Astrocyte of the hippocampus (primary cell): ENCODE data around the gene ITGA8.
"Not testable (repeated sequence)": the region's sequence is repeated elsewhere in the genome, so short reads cannot be mapped to it uniquely, and the experiment has no call there.

ENCODE experiments used
- DNase-seq: peaks from one replicate; pipeline ENCODE4 v3.0.0; 2011; ENCODE audit warnings: low read depth, low spot score

ITGA8 gene

DNA sequence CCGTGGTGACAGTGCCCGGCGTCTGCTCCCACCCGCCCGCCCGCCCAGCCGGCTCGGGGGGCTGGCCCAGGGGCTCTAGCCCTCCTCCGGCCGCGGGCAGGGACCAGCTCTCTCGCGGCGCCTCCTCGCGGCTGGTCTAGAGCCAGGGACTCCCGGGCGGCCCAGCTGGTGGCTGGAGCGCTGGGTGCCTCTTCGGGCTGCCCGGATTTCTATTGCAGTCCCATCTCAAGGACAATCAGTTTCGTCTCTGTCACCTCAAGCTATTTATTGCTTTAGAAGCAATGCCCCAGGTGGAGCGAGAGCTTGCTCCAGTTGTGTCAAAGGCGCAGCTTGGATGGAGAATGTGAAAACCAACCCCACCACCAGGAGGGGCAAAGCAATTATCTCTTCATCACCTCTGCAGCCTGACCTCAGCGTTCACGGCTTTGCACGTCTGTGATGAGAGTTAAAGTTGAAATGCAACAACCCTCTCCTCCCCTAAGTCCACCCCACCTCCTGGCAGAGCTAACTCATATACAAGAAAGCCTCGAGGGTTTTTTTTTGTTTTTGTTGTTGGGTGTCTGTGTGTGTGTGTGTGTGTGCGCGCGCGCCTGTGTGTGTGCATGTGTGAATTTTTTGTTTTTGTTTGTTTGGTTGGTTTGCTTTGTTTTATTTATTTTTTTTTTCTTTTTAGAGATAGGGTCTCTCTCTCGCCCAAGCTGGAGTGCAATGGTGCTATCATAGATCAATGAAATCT, at the start of gene ITGA8:
Gene ITGA8, minus strand, starts transcription at position 24 of the 736 bp plus-strand sequence. CDS start 151 bp downstream, outside the sequence.
- peak; percentile 26 for DNase-seq

DNA sequence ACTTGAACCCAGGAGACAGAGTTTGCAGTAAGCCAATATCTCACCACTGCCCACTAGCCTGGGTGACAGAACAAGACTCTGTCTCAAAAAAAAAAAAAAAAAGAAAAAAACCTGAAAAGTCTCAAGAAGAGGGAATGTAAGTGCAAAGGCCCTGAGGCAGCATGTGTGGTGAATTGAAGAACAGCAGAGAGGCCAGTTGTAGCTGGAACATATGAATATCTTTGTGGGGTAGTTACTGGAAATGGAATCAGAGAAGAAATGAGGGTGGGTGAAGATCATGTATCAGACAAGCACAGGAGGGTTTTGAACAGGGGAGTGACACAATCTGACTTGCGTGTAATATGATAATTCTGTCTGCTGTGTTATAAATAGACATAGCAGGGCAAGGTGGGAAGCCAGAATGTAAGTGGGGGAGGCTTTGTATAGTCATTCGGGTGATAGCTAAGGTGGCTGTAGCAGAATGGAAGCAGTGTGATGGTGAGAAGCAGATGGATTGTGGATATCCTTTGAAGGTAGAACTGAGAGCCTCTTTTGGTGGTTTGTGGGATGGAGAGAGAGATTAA, 45.3 kb upstream of the ITGA8 start:
- no peak for DNase-seq

DNA sequence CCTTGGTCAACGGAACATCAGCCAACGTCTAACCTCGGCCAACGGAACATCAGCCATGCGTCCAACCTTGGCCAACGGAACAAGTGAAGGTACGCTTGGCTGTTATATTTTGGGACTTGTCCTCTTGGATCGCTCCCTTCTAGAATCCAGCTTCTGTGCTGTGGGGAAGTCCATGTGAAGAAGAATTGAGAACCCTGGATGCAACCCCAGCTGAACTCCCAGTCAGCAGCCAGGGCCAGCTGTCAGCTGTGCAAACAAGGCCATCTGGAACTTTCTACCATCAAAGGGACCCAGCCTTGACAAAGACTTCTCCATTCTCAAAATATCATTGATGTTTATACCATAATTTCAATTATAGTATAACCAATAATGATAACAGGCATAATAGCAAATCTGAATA, 43.3 kb upstream of the ITGA8 start:
- no peak for DNase-seq

DNA sequence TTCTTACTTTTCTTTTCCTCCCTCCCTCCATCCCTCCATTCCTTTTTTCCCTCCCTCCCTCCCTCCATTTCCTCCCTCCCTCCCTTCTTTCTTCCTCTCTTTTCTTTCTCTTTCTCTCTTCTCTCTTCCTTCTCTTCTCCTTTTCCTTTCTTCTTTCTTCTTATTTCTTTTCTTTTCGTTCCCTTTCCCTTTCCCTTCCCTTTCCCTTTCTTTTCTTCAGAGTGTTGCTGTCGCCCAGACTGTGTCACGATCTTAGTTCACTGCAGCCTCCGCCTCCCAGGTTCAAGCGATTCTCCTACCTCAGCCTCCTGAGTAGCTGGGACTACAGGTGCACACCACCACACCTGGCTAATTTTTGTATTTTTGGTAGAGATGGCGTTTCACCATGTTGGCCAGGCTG, 42.5 kb upstream of the ITGA8 start:
- DNase-seq, result not testable (repeated sequence)

DNA sequence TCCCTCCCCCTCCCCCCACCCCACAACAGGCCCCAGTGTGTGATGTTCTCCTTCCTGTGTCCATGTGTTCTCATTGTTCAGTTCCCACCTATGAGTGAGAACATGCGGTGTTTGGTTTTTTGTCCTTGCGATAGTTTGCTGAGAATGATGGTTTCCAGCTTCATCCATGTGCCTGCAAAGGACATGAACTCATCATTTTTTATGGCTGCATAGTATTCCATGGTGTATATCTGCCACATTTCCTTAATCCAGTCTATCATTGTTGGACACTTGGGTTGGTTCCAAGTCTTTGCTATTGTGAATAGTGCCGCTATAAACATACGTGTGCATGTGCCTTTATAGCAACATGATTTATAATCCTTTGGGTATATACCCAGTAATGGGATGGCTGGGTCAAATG, 41.5 kb upstream of the ITGA8 start:
- DNase-seq, result not testable (repeated sequence)

DNA sequence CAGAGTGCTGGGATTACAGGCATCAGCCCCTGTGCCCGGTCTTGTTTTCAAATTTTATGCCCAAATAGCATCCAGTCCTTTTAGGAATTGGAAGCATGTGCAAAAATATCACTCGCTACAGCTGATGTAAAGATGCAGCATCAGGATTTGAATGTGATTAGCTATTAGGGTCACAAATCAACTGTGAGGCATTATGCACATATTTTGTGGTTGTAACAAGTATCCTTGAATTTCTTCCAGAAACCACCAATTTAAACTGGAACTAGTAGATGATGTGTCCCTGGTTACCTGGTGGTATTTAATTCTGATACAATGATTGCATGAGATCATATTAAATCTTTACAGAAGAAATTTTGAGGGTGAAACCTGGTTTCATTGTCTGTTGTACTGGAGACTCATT, 41.0 kb upstream of the ITGA8 start:
- no peak for DNase-seq

DNA sequence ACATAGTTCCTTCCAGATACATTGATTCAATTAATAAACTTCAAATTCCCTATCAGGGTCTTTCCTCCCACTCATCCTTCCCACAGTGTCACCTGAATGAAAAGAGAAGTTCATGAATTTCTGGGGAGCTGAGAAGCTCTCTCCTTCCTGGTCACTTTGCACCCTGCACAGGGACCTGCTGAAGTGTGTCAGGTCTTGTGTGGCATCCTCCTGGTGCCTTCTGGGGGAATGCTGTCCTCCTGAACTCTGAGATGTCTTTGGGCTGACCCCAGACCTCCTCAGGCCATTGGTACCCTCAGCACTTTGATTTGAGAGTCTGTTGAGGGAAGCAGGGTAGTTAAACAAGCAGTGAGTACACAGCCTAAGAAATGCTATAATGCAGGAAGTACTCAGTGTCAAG, 39.5 kb upstream of the ITGA8 start:
- DNase-seq, result no peak

DNA sequence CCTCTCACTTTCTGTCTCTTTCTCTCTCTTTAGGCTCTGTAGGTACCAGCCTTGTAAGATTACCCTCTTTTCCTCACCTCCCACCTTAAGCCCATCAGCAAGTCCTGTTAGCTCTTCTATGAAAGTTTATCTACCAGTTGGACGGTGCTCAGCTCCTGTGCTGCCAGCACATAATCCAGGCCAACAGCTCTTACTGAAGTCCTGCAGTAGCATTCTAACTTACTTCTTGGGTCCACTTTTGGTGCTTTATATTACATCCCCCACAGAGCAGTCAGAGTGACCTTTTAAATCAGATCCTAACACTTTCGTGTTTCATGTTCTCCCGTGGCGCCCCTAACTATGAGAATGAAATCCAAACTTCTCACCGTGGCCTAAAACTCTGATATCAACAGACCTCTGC, 38.9 kb upstream of the ITGA8 start:
- no peak for DNase-seq

DNA sequence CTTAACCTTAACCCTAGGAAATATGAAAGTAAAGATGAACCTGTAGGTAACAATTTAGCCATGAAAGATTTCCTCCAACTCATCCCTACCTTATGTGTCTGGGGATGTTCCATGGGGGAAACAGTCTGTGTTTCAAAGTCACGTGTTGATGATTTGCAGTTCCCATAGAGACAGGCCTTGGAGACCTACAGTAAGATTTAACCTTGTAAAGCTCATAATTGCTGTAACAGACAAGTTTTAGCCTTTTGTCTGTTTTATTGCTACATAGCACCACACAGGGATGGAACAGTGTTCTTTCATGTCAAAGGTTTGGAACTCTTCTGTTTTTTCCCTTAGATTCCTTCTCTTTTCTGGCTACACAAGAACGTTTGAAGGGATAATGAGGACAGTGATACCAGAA, 35.2 kb upstream of the ITGA8 start:
- DNase-seq, result no peak

DNA sequence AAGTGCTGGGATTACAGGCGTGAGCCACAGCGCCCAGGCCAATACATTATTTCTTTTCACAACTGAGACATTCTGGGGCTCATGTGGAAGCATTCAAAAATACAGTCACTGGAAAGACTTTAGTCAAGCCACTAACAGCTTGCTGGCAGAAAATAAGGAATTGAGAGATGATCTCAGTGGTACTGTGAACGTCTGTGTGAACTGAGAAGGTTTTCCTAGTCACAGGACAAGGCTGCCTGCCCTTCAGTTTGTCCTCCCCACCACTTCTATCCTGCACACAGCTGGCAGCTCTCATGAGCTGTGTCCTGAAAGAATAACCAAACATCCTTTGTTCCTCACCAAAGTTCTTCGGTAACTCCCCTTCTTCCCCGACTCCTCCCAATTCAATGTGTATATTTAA, 31.3 kb upstream of the ITGA8 start:
- DNase-seq, result no peak

DNA sequence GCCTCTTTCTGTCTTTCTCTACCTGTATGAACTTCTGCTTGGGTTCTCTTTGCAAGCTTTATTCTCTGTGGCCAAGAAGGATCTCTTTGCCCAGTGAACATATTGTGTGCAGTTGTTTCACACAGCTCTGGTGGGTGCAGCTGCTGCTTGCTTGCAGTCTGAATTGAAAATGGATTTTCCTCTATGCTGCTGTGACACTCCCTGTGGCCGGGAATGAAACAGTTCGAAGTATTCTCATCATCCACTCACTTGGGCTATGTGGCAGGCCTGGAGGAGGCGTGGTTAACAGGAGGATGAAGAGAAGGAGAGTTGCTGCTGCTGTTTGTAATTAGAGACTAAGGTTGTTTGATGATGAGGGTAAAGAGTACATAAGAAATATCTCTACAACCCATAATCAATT, 28.4 kb upstream of the ITGA8 start:
- DNase-seq, result no peak

DNA sequence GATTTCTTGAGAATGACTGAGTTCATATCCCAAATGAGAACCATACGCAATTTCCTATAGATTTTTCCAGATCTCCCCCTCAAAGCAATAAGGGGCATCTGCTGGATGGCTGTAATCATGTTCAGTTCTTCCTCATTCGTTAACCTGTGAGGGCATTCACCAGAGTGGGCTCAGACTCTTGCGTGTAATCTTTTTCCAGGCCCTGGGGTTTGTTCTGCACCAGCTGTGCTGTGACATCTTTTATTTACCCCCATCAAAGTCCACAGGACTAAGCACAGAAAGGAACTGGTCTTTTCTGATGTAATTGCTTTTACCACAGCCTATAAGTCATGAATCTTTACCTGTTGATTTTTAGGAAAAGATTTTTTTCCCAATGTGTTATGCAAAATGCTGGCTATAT, 27.9 kb upstream of the ITGA8 start:
- DNase-seq, result no peak

DNA sequence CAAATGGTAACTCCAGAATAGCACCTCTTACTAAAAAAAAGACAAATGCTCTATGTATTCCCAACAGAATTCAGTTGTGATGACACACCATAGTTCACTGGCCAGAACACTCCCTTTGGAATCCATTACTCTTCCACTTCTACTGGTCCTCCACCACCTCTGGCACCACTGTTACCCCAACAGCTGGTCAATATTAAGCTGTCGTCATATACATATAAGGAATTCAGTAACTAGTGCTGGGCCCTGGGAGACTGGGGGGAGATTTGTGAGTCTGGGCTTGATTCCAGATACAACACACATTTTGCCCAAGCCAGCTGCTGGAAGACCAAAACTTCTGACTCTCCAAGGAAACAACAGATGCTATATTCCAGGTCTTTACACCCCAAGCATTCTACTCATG, 26.0 kb upstream of the ITGA8 start:
- DNase-seq, result no peak

DNA sequence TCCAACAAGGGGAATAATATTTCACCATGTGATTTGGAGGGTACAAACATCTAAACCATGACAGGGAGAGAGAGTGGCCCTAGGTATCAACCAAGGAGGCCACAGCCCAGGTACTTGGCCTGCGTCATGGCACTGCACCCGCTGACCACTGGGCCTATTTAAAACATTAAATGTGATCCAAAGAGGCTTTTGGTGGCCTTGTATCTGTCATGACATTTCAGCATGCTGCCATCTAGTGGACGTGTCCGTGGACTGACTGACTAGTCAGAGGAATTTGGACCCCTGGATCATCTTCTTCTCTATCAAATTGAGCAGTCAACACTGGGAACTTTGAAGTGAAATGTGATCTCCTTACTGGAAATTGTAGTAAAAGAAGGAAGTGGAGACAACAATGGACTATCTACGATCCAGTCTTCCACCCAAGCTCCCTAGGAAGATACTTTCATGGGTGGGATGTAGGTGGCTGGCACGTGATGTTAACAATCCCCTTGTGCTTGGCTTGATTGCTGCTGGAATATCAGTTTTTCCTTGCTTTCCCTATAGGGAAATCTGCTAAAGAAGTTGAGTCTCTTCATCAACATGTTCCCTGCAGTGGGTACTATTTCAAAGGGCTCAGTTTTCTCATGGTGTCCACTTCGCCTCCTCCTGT, 24.6 kb upstream of the ITGA8 start:
- DNase-seq, result peak; percentile 37

DNA sequence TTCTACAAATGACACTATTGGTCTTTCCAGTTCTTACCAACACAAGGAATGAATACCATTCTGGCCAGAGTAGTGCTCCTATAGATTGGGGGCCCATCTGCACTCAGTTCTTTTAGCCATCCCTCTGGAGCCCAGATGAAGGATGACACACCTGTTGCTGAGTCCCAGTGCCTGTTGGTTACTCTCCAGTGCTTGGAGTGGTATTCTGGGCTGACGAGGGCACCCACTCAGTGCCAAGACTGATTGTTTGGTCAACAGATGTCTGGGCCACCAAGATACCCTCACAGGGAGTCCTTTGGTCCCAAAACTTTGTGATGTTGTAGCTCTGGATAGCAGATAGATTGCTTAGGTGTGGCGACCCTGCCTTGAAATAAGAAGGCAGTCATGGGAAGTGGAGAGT, 23.7 kb upstream of the ITGA8 start:
- DNase-seq, result no peak

DNA sequence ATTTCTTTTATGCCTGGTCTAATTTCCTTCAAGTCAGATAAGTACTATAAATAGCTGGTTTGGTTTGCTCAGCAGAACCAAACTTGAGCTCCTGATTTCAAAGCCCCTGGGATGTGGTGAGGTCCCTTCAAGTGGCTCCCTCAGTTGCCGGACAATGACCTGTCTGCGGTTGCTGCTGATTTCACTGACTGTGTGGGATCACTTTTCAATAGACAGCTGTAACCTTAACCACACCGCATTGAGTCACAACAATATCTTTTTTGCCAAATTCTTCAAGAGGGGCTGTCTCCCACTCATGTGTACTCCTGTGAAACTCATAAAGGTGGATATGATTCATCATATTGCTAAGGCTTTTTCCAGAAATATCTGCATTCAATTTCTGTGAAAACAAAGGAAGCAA, 23.1 kb upstream of the ITGA8 start:
- DNase-seq, result peak; percentile 11

DNA sequence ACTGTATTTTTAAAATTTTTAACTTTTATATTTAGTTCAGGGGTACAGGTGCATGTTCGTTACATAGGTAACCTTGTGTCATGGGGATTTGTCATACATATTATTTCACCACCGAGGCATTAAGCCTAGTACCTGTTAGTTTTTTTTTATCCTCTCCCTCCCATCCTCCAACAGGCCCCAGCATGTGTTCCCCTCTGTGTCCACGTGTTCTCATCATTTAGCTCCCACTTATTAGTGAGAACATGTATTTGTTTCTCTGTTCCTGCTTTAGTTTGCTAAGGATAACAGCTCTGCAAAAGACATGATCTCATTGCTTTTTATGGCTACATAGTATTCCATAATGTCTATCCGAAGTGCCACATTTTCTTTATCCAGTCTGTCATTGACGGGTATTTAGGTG, 22.4 kb upstream of the ITGA8 start:
- no peak for DNase-seq

DNA sequence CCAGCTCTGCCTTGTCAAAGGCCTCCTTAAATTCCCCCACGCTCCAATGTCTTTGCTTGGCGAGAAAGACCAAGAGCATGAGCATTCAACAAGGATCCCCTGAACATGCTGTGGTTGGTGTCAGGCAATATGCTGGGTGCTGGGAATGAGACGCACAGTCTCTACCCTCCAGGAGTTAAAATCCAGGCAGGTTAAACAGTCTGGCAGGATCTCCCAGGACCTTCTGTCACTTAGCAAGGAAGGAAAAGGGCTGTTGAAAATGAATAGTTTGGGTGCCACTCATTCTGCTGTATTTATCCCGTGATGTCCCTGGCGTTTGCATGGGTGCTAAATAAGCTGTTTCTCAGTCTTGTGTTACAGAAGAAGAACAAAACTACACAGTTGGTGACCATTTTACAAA, 21.9 kb upstream of the ITGA8 start:
- no peak for DNase-seq

DNA sequence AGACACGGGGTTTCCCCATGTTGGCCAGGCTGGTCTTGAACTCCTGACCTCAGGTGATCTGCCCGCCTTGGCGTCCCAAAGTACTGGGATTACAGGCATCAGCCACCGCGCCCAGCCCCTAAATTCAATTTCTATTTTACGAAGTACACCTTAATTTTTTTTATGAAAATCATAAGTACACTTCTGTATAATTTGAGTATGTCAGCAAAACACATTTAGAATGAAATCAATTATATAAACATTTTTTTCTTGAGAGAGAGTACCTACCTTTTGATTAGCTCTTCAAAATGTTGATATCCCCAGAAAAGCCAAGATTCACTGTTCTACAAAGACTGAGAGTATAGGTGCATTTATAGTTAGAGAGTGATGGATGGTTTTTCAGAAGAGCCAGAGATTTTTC, 20.5 kb upstream of the ITGA8 start:
- DNase-seq, result no peak

DNA sequence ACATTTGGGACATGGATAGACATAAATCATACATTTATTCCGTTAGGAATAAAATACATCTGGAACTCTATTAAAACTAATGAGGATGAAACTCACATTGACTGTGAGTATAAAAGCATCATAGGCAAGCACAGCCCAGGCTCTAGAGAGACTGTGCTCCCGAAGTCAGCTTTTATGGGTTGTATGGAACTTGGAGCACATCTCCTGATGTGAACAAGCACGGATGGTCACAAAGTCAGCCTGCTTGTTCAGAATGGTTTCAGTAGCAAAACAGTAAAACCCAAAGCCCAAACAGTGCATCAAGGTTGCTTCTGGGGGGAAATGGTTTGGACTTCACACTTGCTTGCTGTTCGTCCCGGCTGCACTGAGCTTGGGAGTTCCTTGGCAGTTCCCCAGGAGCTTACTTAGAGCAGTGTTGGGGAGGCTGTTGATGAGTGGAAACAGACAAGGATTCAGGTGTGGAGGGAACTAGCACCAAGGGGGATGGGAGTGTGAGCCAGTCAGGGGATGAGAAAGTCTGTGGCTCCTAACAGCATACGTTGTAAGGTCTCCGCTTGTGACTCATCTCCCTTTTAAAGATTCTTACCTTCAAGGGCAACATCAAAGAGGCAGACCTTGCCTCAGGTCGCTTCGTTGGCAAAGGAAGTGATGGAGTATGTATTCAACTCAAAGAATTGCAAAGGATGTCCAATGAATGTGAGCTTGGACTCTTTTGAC, 19.7 kb upstream of the ITGA8 start:
- DNase-seq, result no peak

DNA sequence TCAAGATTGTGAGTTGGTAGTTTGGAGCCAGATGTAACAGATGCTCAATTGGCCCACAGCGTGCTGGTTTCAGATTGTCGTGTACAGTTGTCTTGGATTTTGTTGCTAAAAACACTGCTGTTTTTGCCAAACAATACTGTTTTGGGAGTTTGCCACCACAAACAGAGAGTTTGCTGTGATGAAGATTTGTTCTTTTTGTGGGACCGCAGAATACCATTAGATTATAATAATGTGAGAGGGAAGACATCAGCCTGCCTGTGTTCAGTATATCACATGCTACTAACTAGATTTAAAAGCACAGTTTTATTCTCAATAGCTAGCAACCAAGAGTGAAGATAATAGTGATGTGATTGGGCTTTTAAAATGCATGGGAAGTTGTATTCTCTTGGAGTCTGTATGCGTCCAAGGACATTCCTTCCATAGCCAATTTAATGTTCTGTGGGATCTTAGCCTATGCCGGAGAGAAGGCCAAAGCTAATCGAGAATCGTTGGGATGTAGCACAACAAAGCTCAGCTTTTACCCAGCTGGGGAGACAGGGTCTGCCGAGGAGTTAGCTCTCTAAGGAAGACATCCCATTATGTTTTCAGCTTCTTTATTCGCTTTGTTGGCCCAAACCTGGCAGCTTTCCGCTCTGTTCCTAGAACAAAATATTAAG, 18.7 kb upstream of the ITGA8 start:
- peak; percentile 4 for DNase-seq

DNA sequence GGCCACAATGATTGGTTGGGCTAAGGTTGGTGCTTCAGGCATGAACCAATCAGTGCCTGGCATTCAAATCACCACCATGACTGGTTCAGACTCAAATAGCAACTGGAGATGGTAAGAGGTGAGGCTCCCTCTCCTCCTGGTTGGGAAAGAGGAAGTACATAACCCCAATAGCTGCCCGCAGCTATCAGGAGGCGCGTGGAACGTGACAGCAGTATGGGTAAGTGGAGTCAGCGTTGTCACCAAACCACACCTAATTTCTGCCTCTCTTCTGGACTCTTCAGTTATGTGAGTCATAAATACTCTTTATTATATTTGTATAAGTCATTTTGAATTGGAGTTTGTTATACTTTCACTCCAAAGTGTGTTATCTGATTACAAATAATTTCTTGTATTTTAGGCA, 17.9 kb upstream of the ITGA8 start:
- DNase-seq, result no peak
